H1 (cell line): ENCODE measurements around the gene CALU. TPM values are rescaled to one million over a fixed set of nuclear protein-coding genes. Genes with fewer than 3 reads are reported as not detected.

Source experiments
- CTCF ChIA-PET: fragments of 300-600 bp; sonication (Branson Sonifier 250); formaldehyde crosslinking; loops from one replicate; lab custom pipeline; 2021; ENCODE audit not compliant: partially characterized antibody; lab: Charles Lee
- POLR2A ChIA-PET: fragments of 300-600 bp; sonication (Branson Sonifier 250); formaldehyde crosslinking; loops from one replicate; lab custom pipeline; 2021; ENCODE audit warnings: inconsistent platforms; ENCODE audit not compliant: partially characterized antibody; lab: Charles Lee
- DNase-seq, 2 experiments: peaks; one replicate each; pipeline versions ENCODE4 v3.0.0 to v3.0.0-alpha.2; 2010 to 2022; ENCODE audit warnings: low spot score in 2 of 2, low read depth in 1 of 2, mixed read lengths in 1 of 2
- FAIRE-seq: peaks from 2 replicates; lab custom pipeline; 2011; peaks lifted over from hg19 to GRCh38; lab: Jason Lieb, UNC
- H2AFZ ChIP-seq: 2 replicates; pipeline ENCODE4 v1.8.1; 2012; ENCODE audit warnings: low read length, inconsistent platforms
- H2AK5ac ChIP-seq: 2 replicates; pipeline ENCODE4 v1.6.1; 2013; ENCODE audit warnings: low read depth, low read length
- H2BK120ac ChIP-seq: replicated peaks from 2 replicates; pipeline ENCODE3; 2013; ENCODE audit warnings: low read depth, low read length, inconsistent platforms
- H2BK12ac ChIP-seq: 2 replicates; pipeline ENCODE4 v1.6.1; 2013; ENCODE audit warnings: low read depth, low read length
- H2BK15ac ChIP-seq: 2 replicates; pipeline ENCODE4 v1.6.1; 2013; ENCODE audit warnings: low read length
- H2BK20ac ChIP-seq: 2 replicates; pipeline ENCODE4 v1.6.1; 2013; ENCODE audit warnings: low read length
- H2BK5ac ChIP-seq: 2 replicates; pipeline ENCODE4 v1.6.1; 2013; ENCODE audit warnings: low read depth, low read length
- H3K14ac ChIP-seq: 2 replicates; pipeline ENCODE4 v1.6.1; 2013; ENCODE audit warnings: inconsistent platforms; ENCODE audit not compliant: insufficient read length
- H3K18ac ChIP-seq: 2 replicates; pipeline ENCODE4 v1.6.1; 2013; ENCODE audit warnings: low read length; ENCODE audit errors: extremely low read depth
- H3K23ac ChIP-seq: 2 replicates; pipeline ENCODE4 v1.6.1; 2013; ENCODE audit warnings: inconsistent platforms; ENCODE audit not compliant: insufficient read length
- H3K23me2 ChIP-seq: 2 replicates; pipeline ENCODE4 v1.6.1; 2013; ENCODE audit warnings: low read depth, low read length
- H3K27ac ChIP-seq: 2 replicates; pipeline ENCODE4 v1.6.1; 2011; ENCODE audit warnings: low read depth, low read length, inconsistent platforms
- H3K27me3 ChIP-seq, 4 experiments: replicated peaks in 1 of 4; 1 replicate in 1 of 4; 2 replicates in 3 of 4; pipeline versions ENCODE4 v1.6.1 to v1.8.1; 2011 to 2013; ENCODE audit warnings: low read length in 3 of 4, mild to moderate bottlenecking in 3 of 4, inconsistent platforms in 2 of 4, mixed read lengths in 2 of 4, moderate library complexity in 1 of 4; ENCODE audit not compliant: control insufficient read depth in 3 of 4, insufficient read depth in 3 of 4; ENCODE audit errors: extremely low read depth in 1 of 4
- H3K36me3 ChIP-seq, 4 experiments: 2 replicates each; pipeline versions ENCODE4 v1.6.1 to v1.8.1; 2011 to 2013; ENCODE audit warnings: mild to moderate bottlenecking in 4 of 4, low read length in 3 of 4, moderate library complexity in 2 of 4, control low read depth in 1 of 4, inconsistent platforms in 1 of 4; ENCODE audit not compliant: insufficient read depth in 4 of 4, control insufficient read depth in 2 of 4
- H3K4ac ChIP-seq: replicated peaks from 2 replicates; pipeline ENCODE3; 2013; ENCODE audit warnings: low read length, low read depth, mixed read lengths, inconsistent platforms; ENCODE audit not compliant: insufficient read length
- H3K4me1 ChIP-seq, 4 experiments: replicated peaks in 1 of 4; 1 replicate in 1 of 4; 2 replicates in 3 of 4; pipeline versions ENCODE4 v1.6.1 to v1.8.1; 2011 to 2013; ENCODE audit warnings: low read length in 3 of 4, inconsistent platforms in 2 of 4, mixed read lengths in 1 of 4; ENCODE audit not compliant: insufficient read depth in 4 of 4, control insufficient read depth in 3 of 4
- H3K4me2 ChIP-seq, 2 experiments: 2 replicates each; pipeline versions ENCODE4 v1.6.1 to v1.8.1; 2011 to 2013; ENCODE audit warnings: low read depth in 2 of 2, low read length in 2 of 2, control low read depth in 1 of 2, inconsistent platforms in 1 of 2, mild to moderate bottlenecking in 1 of 2; ENCODE audit not compliant: insufficient read depth in 1 of 2
- H3K4me3 ChIP-seq, 4 experiments: fragments of 200-600, 300-600 bp in 1 of 4; sonication (generic), shearing (Covaris generic), sonication (Bioruptor Twin) in 1 of 4; 2 replicates each; pipeline versions ENCODE4 v1.5.1 to v1.8.1; 2011 to 2016; ENCODE audit warnings: low read length in 4 of 4, low read depth in 3 of 4, control low read depth in 2 of 4, inconsistent platforms in 2 of 4, mild to moderate bottlenecking in 2 of 4, mixed read lengths in 1 of 4, moderate library complexity in 1 of 4; ENCODE audit not compliant: insufficient read depth in 2 of 4; ENCODE audit errors: extremely low read depth in 1 of 4
- H3K56ac ChIP-seq: replicated peaks from 2 replicates; pipeline ENCODE3; 2013; ENCODE audit warnings: low read depth, mild to moderate bottlenecking, mixed read lengths, low read length, inconsistent platforms; ENCODE audit not compliant: insufficient read length
- H3K79me1 ChIP-seq: 2 replicates; pipeline ENCODE4 v1.6.1; 2013; ENCODE audit warnings: low read depth, low read length, control low read depth
- H3K79me2 ChIP-seq, 2 experiments: 2 replicates each; pipeline versions ENCODE4 v1.6.1 to v1.8.1; 2012 to 2013; ENCODE audit warnings: low read length in 2 of 2, mild to moderate bottlenecking in 2 of 2, inconsistent platforms in 1 of 2; ENCODE audit not compliant: insufficient read depth in 2 of 2, control insufficient read depth in 1 of 2
- H3K9ac ChIP-seq, 4 experiments: replicated peaks in 1 of 4; 1 replicate in 1 of 4; 2 replicates in 3 of 4; pipeline versions ENCODE4 v1.6.1 to v1.8.1; 2011 to 2013; ENCODE audit warnings: low read depth in 3 of 4, low read length in 3 of 4, control low read depth in 2 of 4, mild to moderate bottlenecking in 2 of 4, moderate library complexity in 2 of 4, inconsistent platforms in 1 of 4; ENCODE audit errors: extremely low read depth in 1 of 4
- H3K9me3 ChIP-seq, 2 experiments: 2 replicates each; pipeline versions ENCODE4 v1.6.1 to v1.8.1; 2012 to 2013; ENCODE audit warnings: mild to moderate bottlenecking in 2 of 2, moderate library complexity in 2 of 2, control low read depth in 1 of 2, inconsistent platforms in 1 of 2, low read depth in 1 of 2, low read length in 1 of 2, mixed read lengths in 1 of 2; ENCODE audit not compliant: insufficient read depth in 2 of 2
- H4K20me1 ChIP-seq, 2 experiments: replicated peaks in 1 of 2; 2 replicates each; pipeline versions ENCODE3 to v1.8.1; 2011 to 2013; ENCODE audit warnings: inconsistent platforms in 2 of 2, low read length in 2 of 2, mild to moderate bottlenecking in 1 of 2; ENCODE audit not compliant: insufficient read depth in 2 of 2, control insufficient read depth in 1 of 2
- H4K5ac ChIP-seq: 2 replicates; pipeline ENCODE4 v1.6.1; 2013; ENCODE audit warnings: low read length, low read depth, mixed read lengths, inconsistent platforms; ENCODE audit not compliant: insufficient read length
- H4K8ac ChIP-seq: 2 replicates; pipeline ENCODE4 v1.8.0; 2013; ENCODE audit warnings: mild to moderate bottlenecking, moderate library complexity, low read length, inconsistent platforms; ENCODE audit not compliant: insufficient read depth; ENCODE audit errors: extremely low read depth
- H4K91ac ChIP-seq: replicated peaks from 2 replicates; pipeline ENCODE3; 2013; ENCODE audit warnings: low read length, mixed read lengths, inconsistent platforms; ENCODE audit not compliant: insufficient read length
- CTCF ChIP-seq, 3 experiments: IDR thresholded peaks; 1 replicate in 2 of 3; 2 replicates in 1 of 3; pipeline versions ENCODE4 v1.5.1 to v1.6.1; 2011; ENCODE audit warnings: low read length in 3 of 3, mild to moderate bottlenecking in 3 of 3, inconsistent platforms in 2 of 3, low read depth in 1 of 3, moderate library complexity in 1 of 3; ENCODE audit not compliant: insufficient read depth in 1 of 3; ENCODE audit errors: control extremely low read depth in 1 of 3
- HDAC2 ChIP-seq, 2 experiments: fragments of 300-600 bp in 1 of 2; sonication (generic) in 1 of 2; IDR thresholded peaks; 2 replicates each; pipeline ENCODE4 v1.6.1; 2011 to 2012; ENCODE audit warnings: low read depth in 2 of 2, low read length in 2 of 2, mild to moderate bottlenecking in 2 of 2, moderate library complexity in 2 of 2, borderline replicate concordance in 1 of 2, inconsistent platforms in 1 of 2
- WGBS, 2 experiments: shearing (Covaris generic) in 1 of 2; methylation state at CpG; one replicate each; pipeline versions ENCODE4 v1.1.6 to v1.1.7; 2013 to 2015; ENCODE audit warnings: low lambda C conversion rate in 2 of 2, mixed read lengths in 2 of 2, inconsistent platforms in 1 of 2, low coverage in 1 of 2, missing lambda C conversion rate in 1 of 2; ENCODE audit not compliant: insufficient replicate concordance in 2 of 2, insufficient coverage in 1 of 2, insufficient read length in 1 of 2; ENCODE audit errors: extremely low coverage in 1 of 2, missing lambda C conversion rate in 1 of 2; 5-methylcytosine and 5-hydroxymethylcytosine counted together
- polyA plus RNA-seq, 7 experiments: library from polyadenylated mRNA; depleted of rRNA in 3 of 7; stranded (reverse) in 5 of 7; unstranded in 2 of 7; fragments of >200 nt in 5 of 7; fragments of 200-250 nt in 2 of 7; gene quantifications; 1 replicate in 5 of 7; 2 replicates in 1 of 7; 4 replicates in 1 of 7; pipeline versions ENCODE4 v1.2.1 to v1.2.3, GENCODE V29; 2011 to 2013; ENCODE audit warnings: missing spikeins in 2 of 7, mixed read lengths in 2 of 7
- total RNA-seq: library from RNA; stranded (reverse); fragmentation: NEBNext Ultra II Directional; extraction: Animal tissue kit (Norgen Biotek cat#: 25700); gene quantifications from 2 replicates; pipeline ENCODE4 v1.2.1, GENCODE V29; 2021

CALU gene
- total and polyA plus RNA-seq, 2 of the 8 experiments (the other 6 are each of a cell fraction or from before 2014, with no cell fraction given), result 67.2 to 170 TPM

- H2BK12ac ChIP-seq, result no peak overlapping the region
- H3K9me3 ChIP-seq, result no peaks in the 10 kb centered on the region
- no peak overlapping the region for H3K4me3 ChIP-seq
- no peaks in the 10 kb centered on the region for H3K4me1 ChIP-seq
- no peak overlapping the region for H3K9ac ChIP-seq
- no peak for FAIRE-seq
- H3K23ac ChIP-seq, result no peak overlapping the region
- H3K56ac ChIP-seq, result no peak overlapping the region
- H2AFZ ChIP-seq, result no peak overlapping the region
- H3K14ac ChIP-seq, result no peak overlapping the region
- no peak overlapping the region for H2BK20ac ChIP-seq
- no peaks in the 10 kb centered on the region for H3K27me3 ChIP-seq
- ChIA-PET POLR2A (interaction anchor here (1.9 kb wide), 1 partner anchor 9 kb away, joined by 12 read pairs; no protein-coding TSS in a partner anchor), CTCF (interaction anchor here (1.0 kb wide), 1 partner anchor 42 kb away, joined by 4 read pairs; no protein-coding TSS in a partner anchor)
- H2AK5ac ChIP-seq, result no peak overlapping the region
- no peak overlapping the region for H3K4ac ChIP-seq
- H2BK5ac ChIP-seq, result no peak overlapping the region
- H2BK120ac ChIP-seq, result no peak overlapping the region
- no peak overlapping the region for H3K27ac ChIP-seq
- peaks cover 2 to 50% (median 18%) of the 10 kb centered on the region in 4 experiments; a peak in 5 of 8 replicates for H3K36me3 ChIP-seq
- no peaks in the 10 kb centered on the region for H4K20me1 ChIP-seq
- no peak overlapping the region for H3K18ac ChIP-seq
- H2BK15ac ChIP-seq, result no peak overlapping the region
- no peak overlapping the region for H4K5ac ChIP-seq
- no peak overlapping the region for H4K8ac ChIP-seq
- DNase-seq, result no peak
- H3K79me1 ChIP-seq, result no peaks in the 10 kb centered on the region
- no peak overlapping the region for H4K91ac ChIP-seq
- WGBS, 2 experiments, result 87% methylated on average over 2 of the region's 2 CpGs; no CpG with 5 or more reads in 1 of the 2 experiments
- H3K79me2 ChIP-seq, result no peaks in the 10 kb centered on the region
- no peaks in the 10 kb centered on the region for H3K23me2 ChIP-seq
- H3K4me2 ChIP-seq, result no peak overlapping the region
- TF ChIP-seq HDAC2 (IDR thresholded peaks at IDR 0.05; ENCODE audit: borderline replicate concordance in 1 of 2, low read depth in 2 of 2, low read length in 2 of 2) (no peak), CTCF (IDR thresholded peaks at IDR 0.05; ENCODE audit: control extremely low read depth in 1 of 3, insufficient read depth in 1 of 3, low read depth in 1 of 3, low read length in 3 of 3) (no peak)
Observed at GRCh38 chr7:128799451-128799850, 60.3 kb downstream of the CALU start.
